Neutrophil (primary cell): ENCODE measurements around the gene VDR.

ENCODE experiments used
- H3K27ac ChIP-seq: fragments of 200-600 bp; sonication (generic); 2 replicates; pipeline ENCODE4 v1.5.1; 2016; ENCODE audit warnings: mild to moderate bottlenecking, moderate library complexity
- H3K27me3 ChIP-seq: fragments of 200-600 bp; sonication (generic); 2 replicates; pipeline ENCODE4 v1.6.0; 2016; ENCODE audit warnings: mild to moderate bottlenecking
- H3K36me3 ChIP-seq: fragments of 200-600 bp; sonication (generic); 2 replicates; pipeline ENCODE4 v1.5.1; 2017
- H3K4me1 ChIP-seq, 2 experiments: fragments of 200-600 bp in 1 of 2; sonication (generic) in 1 of 2; 1 replicate in 1 of 2; 2 replicates in 1 of 2; pipeline versions ENCODE4 v1.5.1 to v1.6.1; 2013 to 2016; ENCODE audit warnings: low read depth in 1 of 2, low read length in 1 of 2, mild to moderate bottlenecking in 1 of 2, moderate library complexity in 1 of 2; ENCODE audit not compliant: control insufficient read depth in 1 of 2, insufficient read depth in 1 of 2
- H3K4me3 ChIP-seq, 2 experiments: fragments of 200-600 bp in 1 of 2; sonication (generic) in 1 of 2; 1 replicate in 1 of 2; 2 replicates in 1 of 2; pipeline ENCODE4 v1.5.1; 2013 to 2016; ENCODE audit warnings: low read depth in 1 of 2, low read length in 1 of 2, mild to moderate bottlenecking in 1 of 2, moderate library complexity in 1 of 2
- H3K9me3 ChIP-seq: fragments of 200-600 bp; sonication (generic); 2 replicates; pipeline ENCODE4 v1.5.1; 2016
- TF ChIP-seq, protein P1 (sequence below): fragments of 200-600 bp; sonication (generic); IDR thresholded peaks from 2 replicates; pipeline ENCODE4 v1.5.1; 2016; ENCODE audit warnings: antibody characterized with exemption

The VDR gene

DNA sequence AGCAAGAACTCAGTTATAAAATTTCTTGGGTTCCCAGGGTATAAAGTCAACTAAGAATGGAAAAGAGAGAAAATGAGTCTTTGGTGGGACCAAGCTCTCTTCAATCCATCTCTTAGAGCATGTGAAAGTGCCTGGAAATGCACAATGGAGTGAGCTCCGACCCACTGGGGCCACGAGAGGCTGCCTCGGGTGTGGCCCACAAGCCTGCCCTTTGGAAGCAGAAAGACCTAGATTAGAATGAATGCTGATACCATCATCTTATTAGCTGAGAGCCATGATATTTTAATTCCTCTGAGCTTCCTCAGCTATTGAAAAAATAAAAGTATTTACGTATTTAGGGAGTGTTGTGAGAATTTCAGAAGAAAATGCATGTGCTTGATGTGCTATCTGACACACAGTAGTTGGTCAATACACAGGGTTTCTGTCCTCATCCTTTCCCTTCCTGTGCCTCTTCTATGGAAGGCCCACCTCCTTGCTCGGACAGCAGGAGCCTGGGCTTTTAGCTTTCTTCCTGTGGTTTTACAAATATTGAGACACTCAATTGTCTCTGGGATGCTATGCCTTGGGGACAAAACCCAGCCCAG is 42.5 kb downstream of the VDR start:
- Histone ChIP-seq H3K4me1 (peaks cover 9 to 14% of the 10 kb centered on the region in 2 experiments), H3K36me3 (peaks cover 62% of the 10 kb centered on the region), H3K9me3 (no peaks in the 10 kb centered on the region), H3K27me3 (no peaks in the 10 kb centered on the region), H3K4me3 (no peak overlapping the region), H3K27ac (no peak overlapping the region)
- TF ChIP-seq, protein P1, sequence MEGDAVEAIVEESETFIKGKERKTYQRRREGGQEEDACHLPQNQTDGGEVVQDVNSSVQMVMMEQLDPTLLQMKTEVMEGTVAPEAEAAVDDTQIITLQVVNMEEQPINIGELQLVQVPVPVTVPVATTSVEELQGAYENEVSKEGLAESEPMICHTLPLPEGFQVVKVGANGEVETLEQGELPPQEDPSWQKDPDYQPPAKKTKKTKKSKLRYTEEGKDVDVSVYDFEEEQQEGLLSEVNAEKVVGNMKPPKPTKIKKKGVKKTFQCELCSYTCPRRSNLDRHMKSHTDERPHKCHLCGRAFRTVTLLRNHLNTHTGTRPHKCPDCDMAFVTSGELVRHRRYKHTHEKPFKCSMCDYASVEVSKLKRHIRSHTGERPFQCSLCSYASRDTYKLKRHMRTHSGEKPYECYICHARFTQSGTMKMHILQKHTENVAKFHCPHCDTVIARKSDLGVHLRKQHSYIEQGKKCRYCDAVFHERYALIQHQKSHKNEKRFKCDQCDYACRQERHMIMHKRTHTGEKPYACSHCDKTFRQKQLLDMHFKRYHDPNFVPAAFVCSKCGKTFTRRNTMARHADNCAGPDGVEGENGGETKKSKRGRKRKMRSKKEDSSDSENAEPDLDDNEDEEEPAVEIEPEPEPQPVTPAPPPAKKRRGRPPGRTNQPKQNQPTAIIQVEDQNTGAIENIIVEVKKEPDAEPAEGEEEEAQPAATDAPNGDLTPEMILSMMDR, result no peak

GRCh38 chr12:47860873-47861272 is 43.9 kb downstream of the VDR start:
- Histone ChIP-seq H3K9me3 (no peaks in the 10 kb centered on the region), H3K36me3 (peaks cover 75% of the 10 kb centered on the region), H3K27ac (no peak overlapping the region), H3K4me3 (no peak overlapping the region), H3K4me1 (peaks cover 9 to 14% of the 10 kb centered on the region in 2 experiments), H3K27me3 (no peaks in the 10 kb centered on the region)
- TF ChIP-seq, protein P1, result no peak

GRCh38 chr12:47860279-47860841 is 44.4 kb downstream of the VDR start:
- peaks cover 9 to 14% of the 10 kb centered on the region in 2 experiments for H3K4me1 ChIP-seq
- TF ChIP-seq, protein P1, result no peak
- H3K27ac ChIP-seq, result no peak overlapping the region
- peaks cover 80% of the 10 kb centered on the region for H3K36me3 ChIP-seq
- no peaks in the 10 kb centered on the region for H3K27me3 ChIP-seq
- H3K4me3 ChIP-seq, result no peak overlapping the region
- H3K9me3 ChIP-seq, result no peaks in the 10 kb centered on the region

DNA sequence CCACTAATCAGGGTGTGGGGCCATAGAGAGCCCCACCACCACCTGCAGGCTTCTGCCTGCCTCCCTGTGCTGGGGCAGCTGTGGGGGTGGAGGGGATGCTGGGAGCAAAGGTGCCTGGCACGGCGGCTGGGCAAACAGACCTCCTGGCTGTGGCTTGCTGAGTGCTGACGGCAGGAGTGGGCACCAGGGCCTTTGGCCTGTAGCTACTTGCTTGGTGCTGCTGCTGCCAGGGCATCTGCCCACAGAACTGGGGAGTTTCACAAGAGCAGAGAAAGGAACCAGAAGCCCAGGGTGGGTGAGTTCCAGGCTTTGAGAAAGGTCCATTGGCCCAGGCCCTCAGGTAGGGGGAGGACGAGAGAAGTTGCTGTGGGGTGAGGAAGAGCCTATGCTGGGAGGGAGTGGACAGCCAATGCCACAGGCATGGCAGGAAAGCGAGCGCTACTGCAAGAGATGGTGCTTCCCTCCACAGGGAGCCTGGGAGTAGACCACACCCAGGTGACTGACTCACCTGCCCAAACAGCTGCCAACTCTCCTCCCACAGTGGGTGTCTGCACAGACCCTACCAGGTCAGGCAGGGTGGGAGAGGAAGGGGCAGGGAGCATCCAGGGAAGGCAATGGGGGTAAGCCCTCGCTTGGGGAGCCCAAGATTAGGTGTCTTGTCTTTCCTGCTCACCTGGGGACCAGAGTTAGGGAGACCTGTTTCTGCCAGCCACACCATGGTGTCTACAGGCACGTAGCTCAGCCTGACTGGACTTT is 46.1 kb downstream of the VDR start:
- H3K4me1 ChIP-seq, result peaks cover 9 to 14% of the 10 kb centered on the region in 2 experiments
- TF ChIP-seq, protein P1, result no peak
- no peaks in the 10 kb centered on the region for H3K27me3 ChIP-seq
- H3K27ac ChIP-seq, result no peak overlapping the region
- peaks cover 82% of the 10 kb centered on the region for H3K36me3 ChIP-seq
- no peak overlapping the region for H3K4me3 ChIP-seq
- no peaks in the 10 kb centered on the region for H3K9me3 ChIP-seq

- TF ChIP-seq, protein P1, result no peak
- peaks cover 86% of the 10 kb centered on the region for H3K36me3 ChIP-seq
Measured at GRCh38 chr12:47856721-47857575, 47.8 kb downstream of the VDR start.

More at GRCh38 chr12:47856721-47857575, 47.8 kb downstream of the VDR start:
- Histone ChIP-seq H3K27me3 (no peaks in the 10 kb centered on the region), H3K27ac (no peak overlapping the region), H3K9me3 (no peaks in the 10 kb centered on the region), H3K4me1 (peaks cover 0 to 4% of the 10 kb centered on the region in 2 experiments), H3K4me3 (no peak overlapping the region)
